K562 (cell line): ENCODE data around the gene CCDC87. TPM values are rescaled to one million over a fixed set of nuclear protein-coding genes. Genes with fewer than 3 reads are reported as not detected.

Experiments
- ARHGAP35 ChIP-seq: fragments of 450-650 bp; IDR thresholded peaks from 2 replicates; pipeline ENCODE4 v1.6.1; 2018; ENCODE audit not compliant: partially characterized antibody
- CBFB ChIP-seq: sonication (generic); formaldehyde crosslinking; IDR thresholded peaks from 2 replicates; pipeline ENCODE4 v1.4.0; 2020; ENCODE audit warnings: mild to moderate bottlenecking, missing genetic modification reagents
- EWSR1 ChIP-seq: fragments of 450-650 bp; IDR thresholded peaks from 2 replicates; pipeline ENCODE4 v1.6.1; 2018; ENCODE audit warnings: borderline replicate concordance, mild to moderate bottlenecking, low read depth, moderate library complexity; ENCODE audit not compliant: partially characterized antibody
- KAT8 ChIP-seq: fragments of 450-650 bp; IDR thresholded peaks from 2 replicates; pipeline ENCODE4 v1.6.1; 2016; ENCODE audit warnings: low read depth, mild to moderate bottlenecking
- MAZ ChIP-seq, 2 experiments: fragments of 450-650 bp in 1 of 2; sonication (generic) in 1 of 2; formaldehyde crosslinking; IDR thresholded peaks in 1 of 2; conservative IDR thresholded peaks in 1 of 2; 2 replicates each; pipeline versions ENCODE4 v1.4.0 to v1.5.0; 2020; ENCODE audit warnings: mild to moderate bottlenecking in 1 of 2, missing genetic modification reagents in 1 of 2
- NELFE ChIP-seq: IDR thresholded peaks from 2 replicates; pipeline ENCODE4 v1.6.1; 2011; ENCODE audit warnings: mild to moderate bottlenecking; ENCODE audit not compliant: insufficient read depth, insufficient read length
- NEUROD1 ChIP-seq: fragments of 150-350 bp; IDR thresholded peaks from 2 replicates; pipeline ENCODE4 v1.6.1; 2014; ENCODE audit warnings: borderline replicate concordance, low read length, low read depth; ENCODE audit not compliant: partially characterized antibody
- PCBP2 ChIP-seq: fragments of 200-400 bp; formaldehyde crosslinking; IDR thresholded peaks from 2 replicates; pipeline ENCODE4 v1.6.1; 2018; ENCODE audit warnings: low read length, low read depth, mild to moderate bottlenecking, moderate library complexity; ENCODE audit not compliant: poor library complexity, severe bottlenecking
- SLC30A9 ChIP-seq: fragments of 250-450 bp; sonication (Bioruptor Pico); IDR thresholded peaks from 2 replicates; pipeline ENCODE4 v1.8.0; 2022; ENCODE audit warnings: mild to moderate bottlenecking, moderate library complexity
- SMARCA5 ChIP-seq: fragments of 450-650 bp; IDR thresholded peaks from 2 replicates; pipeline ENCODE4 v1.6.1; 2016
- TBP ChIP-seq: optimal IDR thresholded peaks from 2 replicates; pipeline ENCODE3; 2011; ENCODE audit warnings: low read depth, low read length, improper control_type of control experiment
- TCF7L2 ChIP-seq: fragments of 150-350 bp; IDR thresholded peaks from 2 replicates; pipeline ENCODE4 v1.6.1; 2016; ENCODE audit warnings: low read depth, mild to moderate bottlenecking, low read length, moderate library complexity
- WHSC1 ChIP-seq: IDR thresholded peaks from one replicate; pipeline ENCODE4 v1.6.1; 2012; ENCODE audit warnings: low read length, control low read depth, inconsistent platforms
- XRCC3 ChIP-seq: fragments of 450-650 bp; IDR thresholded peaks from 2 replicates; pipeline ENCODE4 v1.6.1; 2017; ENCODE audit warnings: mild to moderate bottlenecking, moderate library complexity
- ZNF175 ChIP-seq: fragments of 200-800 bp; sonication (Bioruptor generic); IDR thresholded peaks from 2 replicates; pipeline ENCODE4 v1.6.1; 2016; ENCODE audit warnings: low read depth, mild to moderate bottlenecking, missing genetic modification characterization, missing compliant biosample characterization
- ZNF274 ChIP-seq: IDR thresholded peaks from 2 replicates; pipeline ENCODE4 v1.6.1; 2011; ENCODE audit warnings: low read depth, mild to moderate bottlenecking, low read length, moderate library complexity, borderline replicate concordance
- ZNF436 ChIP-seq: fragments of 250-450, 450-650 bp; sonication (Bioruptor Pico); formaldehyde crosslinking; IDR thresholded peaks from 2 replicates; pipeline ENCODE4 v1.7.0; 2020; ENCODE audit warnings: mild to moderate bottlenecking
- ZNF444 ChIP-seq: fragments of 250-450 bp; sonication (Bioruptor Pico); IDR thresholded peaks from 2 replicates; pipeline ENCODE4 v1.4.0; 2020; ENCODE audit warnings: mild to moderate bottlenecking, moderate library complexity
- ZNF695 ChIP-seq: fragments of 450-650 bp; formaldehyde crosslinking; IDR thresholded peaks from 2 replicates; pipeline ENCODE4 v1.4.0; 2020; ENCODE audit warnings: mild to moderate bottlenecking, moderate library complexity
- polyA plus RNA-seq, 8 experiments: library from polyadenylated mRNA; depleted of rRNA in 4 of 8; stranded (reverse) in 5 of 8; unstranded in 3 of 8; fragments of >200 nt; fragmentation: Nextera tagmentation in 2 of 8; fragmentation: Illumina TruSeq in 1 of 8; extraction: Ambion mirVana in 2 of 8; extraction: Trizol in 1 of 8; gene quantifications; 2 replicates each; pipeline versions ENCODE4 v1.2.1 to v1.2.3, GENCODE V29; 2011 to 2014; ENCODE audit warnings: inconsistent platforms in 1 of 8, missing spikeins in 1 of 8
- total RNA-seq, 7 experiments: library from RNA; depleted of rRNA in 6 of 7; stranded (reverse); fragments of >200 nt in 6 of 7; fragmentation: Illumina TruSeq in 2 of 7; extraction: Trizol in 2 of 7; gene quantifications; 2 replicates each; pipeline versions ENCODE4 v1.2.1 to v1.2.3, GENCODE V29; 2011 to 2021; ENCODE audit warnings: low replicate concordance in 1 of 7
- TF ChIP-seq, protein P1 (sequence below): fragments of 250-450 bp; sonication (Bioruptor Pico); IDR thresholded peaks from 2 replicates; pipeline ENCODE4 v1.8.0; 2022; ENCODE audit warnings: inconsistent platforms
- TF ChIP-seq, protein P2 (sequence below): sonication (generic); formaldehyde crosslinking; IDR thresholded peaks from 2 replicates; pipeline ENCODE4 v1.8.0; 2022; ENCODE audit warnings: mild to moderate bottlenecking, missing genetic modification reagents, borderline replicate concordance
- TF ChIP-seq, protein P3 (sequence below): sonication (generic); formaldehyde crosslinking; IDR thresholded peaks from 2 replicates; pipeline ENCODE4 v1.9.0; 2022; ENCODE audit warnings: mild to moderate bottlenecking, missing genetic modification reagents
- TF ChIP-seq, protein P4 (sequence below): fragments of 200-400 bp; formaldehyde crosslinking; IDR thresholded peaks from 2 replicates; pipeline ENCODE4 v1.6.1; 2017; ENCODE audit warnings: mild to moderate bottlenecking, low read depth, low read length, moderate library complexity

CCDC87 gene
- total and polyA plus RNA-seq, 9 of the 15 experiments (the other 6 are each of a cell fraction or from before 2014, with no cell fraction given), result 0.03 to 0.44 (median 0.15) TPM; not detected in 1

DNA sequence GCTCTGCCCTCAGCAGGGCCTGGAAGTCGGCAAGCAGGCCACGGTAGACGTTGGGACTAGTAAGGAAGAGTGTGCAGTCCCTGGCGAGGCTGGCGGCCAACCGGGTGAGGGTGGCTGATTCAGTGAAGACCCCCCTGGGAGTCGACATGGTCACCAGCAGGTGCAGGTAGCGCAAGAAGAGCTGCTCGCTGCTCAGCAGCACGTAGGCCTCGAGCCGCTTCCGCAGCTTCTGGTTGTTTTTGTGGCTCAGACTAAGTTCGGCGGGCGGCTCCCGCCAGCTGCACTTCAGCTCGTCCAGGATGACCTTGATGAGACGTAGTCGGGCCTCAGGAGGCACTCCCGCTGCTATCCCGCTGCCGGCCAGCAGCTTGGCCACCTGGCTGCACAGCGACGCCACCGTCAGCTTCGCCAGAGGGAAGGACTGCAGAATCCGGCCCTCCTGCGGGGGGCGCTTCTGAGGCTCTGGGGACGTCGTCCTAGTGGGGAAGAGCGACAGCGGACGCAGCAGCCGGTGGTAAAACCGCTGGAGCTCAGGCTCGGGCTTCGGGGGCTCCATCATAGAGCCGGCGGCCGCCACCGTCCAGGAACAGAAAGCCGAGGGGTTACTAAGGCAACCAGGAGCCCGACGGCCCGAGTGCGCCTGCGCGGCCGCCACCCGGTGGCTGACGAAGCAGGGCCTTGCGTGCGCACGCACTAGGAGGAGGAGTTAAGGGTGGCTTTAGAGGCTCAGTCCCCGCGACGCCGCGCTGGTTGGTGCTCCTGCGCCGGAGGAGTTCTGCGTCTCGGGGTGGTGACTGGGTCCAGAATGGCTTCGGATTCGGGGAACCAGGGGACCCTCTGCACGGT, at the start of gene CCDC87, which contains the start of gene CCS (continued):
- TF ChIP-seq, protein P1, sequence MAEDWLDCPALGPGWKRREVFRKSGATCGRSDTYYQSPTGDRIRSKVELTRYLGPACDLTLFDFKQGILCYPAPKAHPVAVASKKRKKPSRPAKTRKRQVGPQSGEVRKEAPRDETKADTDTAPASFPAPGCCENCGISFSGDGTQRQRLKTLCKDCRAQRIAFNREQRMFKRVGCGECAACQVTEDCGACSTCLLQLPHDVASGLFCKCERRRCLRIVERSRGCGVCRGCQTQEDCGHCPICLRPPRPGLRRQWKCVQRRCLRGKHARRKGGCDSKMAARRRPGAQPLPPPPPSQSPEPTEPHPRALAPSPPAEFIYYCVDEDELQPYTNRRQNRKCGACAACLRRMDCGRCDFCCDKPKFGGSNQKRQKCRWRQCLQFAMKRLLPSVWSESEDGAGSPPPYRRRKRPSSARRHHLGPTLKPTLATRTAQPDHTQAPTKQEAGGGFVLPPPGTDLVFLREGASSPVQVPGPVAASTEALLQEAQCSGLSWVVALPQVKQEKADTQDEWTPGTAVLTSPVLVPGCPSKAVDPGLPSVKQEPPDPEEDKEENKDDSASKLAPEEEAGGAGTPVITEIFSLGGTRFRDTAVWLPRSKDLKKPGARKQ (CRISPR knock-in tag), result no peak
- TF ChIP-seq ARHGAP35 (no peak), MAZ (CRISPR knock-in tag; conservative IDR thresholded peaks at IDR 0.05 in 1 of 2, IDR thresholded peaks at IDR 0.05 in 1 of 2) (peak; percentile 57 to 84; a peak in 2 of 4 replicates), ZNF175 (CRISPR knock-in tag) (no peak), PCBP2 (no peak), ZNF444 (CRISPR knock-in tag) (no peak), KAT8 (no peak), NELFE (no peak), SMARCA5 (no peak), TCF7L2 (no peak), XRCC3 (no peak), WHSC1 (no peak), NEUROD1 (peak; percentile 11), ZNF695 (CRISPR knock-in tag) (no peak), CBFB (no peak), SLC30A9 (CRISPR knock-in tag) (no peak), ZNF274 (no peak), EWSR1 (no peak), TBP (peak; percentile 68), ZNF436 (no peak)
- TF ChIP-seq, protein P2, sequence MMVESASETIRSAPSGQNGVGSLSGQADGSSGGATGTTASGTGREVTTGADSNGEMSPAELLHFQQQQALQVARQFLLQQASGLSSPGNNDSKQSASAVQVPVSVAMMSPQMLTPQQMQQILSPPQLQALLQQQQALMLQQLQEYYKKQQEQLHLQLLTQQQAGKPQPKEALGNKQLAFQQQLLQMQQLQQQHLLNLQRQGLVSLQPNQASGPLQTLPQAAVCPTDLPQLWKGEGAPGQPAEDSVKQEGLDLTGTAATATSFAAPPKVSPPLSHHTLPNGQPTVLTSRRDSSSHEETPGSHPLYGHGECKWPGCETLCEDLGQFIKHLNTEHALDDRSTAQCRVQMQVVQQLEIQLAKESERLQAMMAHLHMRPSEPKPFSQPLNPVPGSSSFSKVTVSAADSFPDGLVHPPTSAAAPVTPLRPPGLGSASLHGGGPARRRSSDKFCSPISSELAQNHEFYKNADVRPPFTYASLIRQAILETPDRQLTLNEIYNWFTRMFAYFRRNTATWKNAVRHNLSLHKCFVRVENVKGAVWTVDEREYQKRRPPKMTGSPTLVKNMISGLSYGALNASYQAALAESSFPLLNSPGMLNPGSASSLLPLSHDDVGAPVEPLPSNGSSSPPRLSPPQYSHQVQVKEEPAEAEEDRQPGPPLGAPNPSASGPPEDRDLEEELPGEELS (CRISPR knock-in tag), result no peak
- TF ChIP-seq, protein P3, sequence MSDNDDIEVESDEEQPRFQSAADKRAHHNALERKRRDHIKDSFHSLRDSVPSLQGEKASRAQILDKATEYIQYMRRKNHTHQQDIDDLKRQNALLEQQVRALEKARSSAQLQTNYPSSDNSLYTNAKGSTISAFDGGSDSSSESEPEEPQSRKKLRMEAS, result peak; percentile 88
- TF ChIP-seq, protein P4, sequence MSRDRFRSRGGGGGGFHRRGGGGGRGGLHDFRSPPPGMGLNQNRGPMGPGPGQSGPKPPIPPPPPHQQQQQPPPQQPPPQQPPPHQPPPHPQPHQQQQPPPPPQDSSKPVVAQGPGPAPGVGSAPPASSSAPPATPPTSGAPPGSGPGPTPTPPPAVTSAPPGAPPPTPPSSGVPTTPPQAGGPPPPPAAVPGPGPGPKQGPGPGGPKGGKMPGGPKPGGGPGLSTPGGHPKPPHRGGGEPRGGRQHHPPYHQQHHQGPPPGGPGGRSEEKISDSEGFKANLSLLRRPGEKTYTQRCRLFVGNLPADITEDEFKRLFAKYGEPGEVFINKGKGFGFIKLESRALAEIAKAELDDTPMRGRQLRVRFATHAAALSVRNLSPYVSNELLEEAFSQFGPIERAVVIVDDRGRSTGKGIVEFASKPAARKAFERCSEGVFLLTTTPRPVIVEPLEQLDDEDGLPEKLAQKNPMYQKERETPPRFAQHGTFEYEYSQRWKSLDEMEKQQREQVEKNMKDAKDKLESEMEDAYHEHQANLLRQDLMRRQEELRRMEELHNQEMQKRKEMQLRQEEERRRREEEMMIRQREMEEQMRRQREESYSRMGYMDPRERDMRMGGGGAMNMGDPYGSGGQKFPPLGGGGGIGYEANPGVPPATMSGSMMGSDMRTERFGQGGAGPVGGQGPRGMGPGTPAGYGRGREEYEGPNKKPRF, result no peak
